ENCODE results near the gene ZNF497.
"Not testable (repeated sequence)": the region's sequence is repeated elsewhere in the genome, so short reads cannot be mapped to it uniquely, and the experiment has no call there.

Gene ZNF497

GRCh38 chr19:58379246-58379645, 16.7 kb upstream of the ZNF497 start:
- Histone ChIP-seq H3K4me1 (ENCODE audit: low read depth, poor library complexity, severe bottlenecking) (peaks cover 14% of the 10 kb centered on the region), H3K9ac (no peak overlapping the region), H3K4me2 (peak overlapping the region; percentile 100; the same call in 1 of the 2 replicates), H2AFZ (ENCODE audit: low read depth) (no peak overlapping the region), H4K20me1 (ENCODE audit: insufficient read depth) (no peaks in the 10 kb centered on the region), H3K27me3 (ENCODE audit: insufficient read depth, low read depth) (no peaks in the 10 kb centered on the region), H3K4me3 (IDR thresholded peaks at IDR 0.05; ENCODE audit: insufficient read depth, low read depth, low read length) (no peak overlapping the region), H3K36me3 (ENCODE audit: insufficient read depth) (no peaks in the 10 kb centered on the region), H3K27ac (no peak overlapping the region), H3K79me2 (ENCODE audit: insufficient read depth, low read depth) (peaks cover 6% of the 10 kb centered on the region; the same call in 1 of the 2 replicates)
- TF ChIP-seq CTCF (conservative IDR thresholded peaks at IDR 0.05; ENCODE audit: low read depth, low read length), result no peak

GRCh38 chr19:58376724-58377123, 14.2 kb upstream of the ZNF497 start:
- not testable (repeated sequence) for H4K20me1 ChIP-seq (ENCODE audit: insufficient read depth); H3K79me2 ChIP-seq (ENCODE audit: insufficient read depth, low read depth); H3K9ac ChIP-seq; H3K4me2 ChIP-seq; H3K4me1 ChIP-seq (ENCODE audit: low read depth, poor library complexity, severe bottlenecking); H3K4me3 ChIP-seq (IDR thresholded peaks at IDR 0.05; ENCODE audit: insufficient read depth, low read depth, low read length); H3K27ac ChIP-seq; H3K36me3 ChIP-seq (ENCODE audit: insufficient read depth); H2AFZ ChIP-seq (ENCODE audit: low read depth); H3K27me3 ChIP-seq (ENCODE audit: insufficient read depth, low read depth)

- Histone ChIP-seq H2AFZ (ENCODE audit: low read depth) (no peak overlapping the region), H3K79me2 (ENCODE audit: insufficient read depth, low read depth) (no peaks in the 10 kb centered on the region), H3K27ac (no peak overlapping the region), H4K20me1 (ENCODE audit: insufficient read depth) (no peaks in the 10 kb centered on the region), H3K36me3 (ENCODE audit: insufficient read depth) (no peaks in the 10 kb centered on the region), H3K27me3 (ENCODE audit: insufficient read depth, low read depth) (no peaks in the 10 kb centered on the region; the same call in 1 of the 2 replicates), H3K9ac (no peak overlapping the region), H3K4me1 (ENCODE audit: low read depth, poor library complexity, severe bottlenecking) (no peaks in the 10 kb centered on the region), H3K4me2 (no peak overlapping the region), H3K4me3 (IDR thresholded peaks at IDR 0.05; ENCODE audit: insufficient read depth, low read depth, low read length) (no peak overlapping the region)
- no peak for TF ChIP-seq CTCF (conservative IDR thresholded peaks at IDR 0.05; ENCODE audit: low read depth, low read length)
These were observed 11.6 kb upstream of the ZNF497 start for GRCh38 chr19:58374200-58374599.

GRCh38 chr19:58372311-58373133, 10.0 kb upstream of the ZNF497 start:
- Histone ChIP-seq H4K20me1 (ENCODE audit: insufficient read depth) (no peaks in the 10 kb centered on the region), H3K27ac (no peak overlapping the region), H3K4me3 (IDR thresholded peaks at IDR 0.05; ENCODE audit: insufficient read depth, low read depth, low read length) (no peak overlapping the region), H3K4me1 (ENCODE audit: low read depth, poor library complexity, severe bottlenecking) (no peaks in the 10 kb centered on the region), H3K79me2 (ENCODE audit: insufficient read depth, low read depth) (no peaks in the 10 kb centered on the region), H3K4me2 (no peak overlapping the region), H3K27me3 (ENCODE audit: insufficient read depth, low read depth) (no peaks in the 10 kb centered on the region; the same call in 1 of the 2 replicates), H3K36me3 (ENCODE audit: insufficient read depth) (no peaks in the 10 kb centered on the region), H3K9ac (no peak overlapping the region), H2AFZ (ENCODE audit: low read depth) (no peak overlapping the region)
- TF ChIP-seq CTCF (conservative IDR thresholded peaks at IDR 0.05; ENCODE audit: low read depth, low read length), result no peak
